Neural progenitor cell (in vitro differentiated cells): ENCODE measurements around the gene PKNOX1. TPM values are rescaled to one million over a fixed set of nuclear protein-coding genes. Genes with fewer than 3 reads are reported as not detected.
A peak's percentile ranks its signal among the peaks of the same experiment; 100 is the strongest.

Experiments
- DNase-seq: peaks from one replicate; pipeline ENCODE4 v3.0.0-alpha.2; 2016; ENCODE audit warnings: low spot score
- H2AFZ ChIP-seq: fragments of 200-600 bp; sonication (generic); replicated peaks from 2 replicates; pipeline ENCODE4 v1.6.1; 2016; ENCODE audit warnings: antibody characterized with exemption
- H3F3A ChIP-seq: fragments of 200-600 bp; sonication (generic); 2 replicates; pipeline ENCODE4 v1.6.1; 2016; ENCODE audit warnings: antibody characterized with exemption, low read depth
- H3K27ac ChIP-seq: fragments of 200-600 bp; sonication (generic); 2 replicates; pipeline ENCODE4 v1.5.1; 2016; ENCODE audit warnings: mild to moderate bottlenecking
- H3K27me3 ChIP-seq: fragments of 200-600 bp; sonication (generic); 2 replicates; pipeline ENCODE4 v1.6.1; 2016; ENCODE audit warnings: mild to moderate bottlenecking, moderate library complexity
- H3K36me3 ChIP-seq: fragments of 200-600 bp; sonication (generic); 2 replicates; pipeline ENCODE4 v1.5.1; 2016
- H3K4me1 ChIP-seq: fragments of 200-600 bp; sonication (generic); 2 replicates; pipeline ENCODE4 v1.6.1; 2016; ENCODE audit warnings: mixed run types
- H3K4me2 ChIP-seq: fragments of 200-600 bp; sonication (generic); 2 replicates; pipeline ENCODE4 v1.6.1; 2016
- H3K4me3 ChIP-seq: fragments of 200-600 bp; sonication (generic); 2 replicates; pipeline ENCODE4 v1.5.1; 2016
- H3K79me2 ChIP-seq: fragments of 200-600 bp; sonication (generic); 2 replicates; pipeline ENCODE4 v1.6.1; 2016; ENCODE audit warnings: low read depth
- H3K9ac ChIP-seq: fragments of 200-600 bp; sonication (generic); 2 replicates; pipeline ENCODE4 v1.6.1; 2016
- H3K9me3 ChIP-seq: fragments of 200-600 bp; sonication (generic); 2 replicates; pipeline ENCODE4 v1.5.1; 2016; ENCODE audit warnings: low read depth
- H4K20me1 ChIP-seq: fragments of 200-600 bp; sonication (generic); 2 replicates; pipeline ENCODE4 v1.6.1; 2016; ENCODE audit warnings: low read depth
- H3K27ac Mint-ChIP-seq: 3 replicates; pipeline ENCODE4 v1.8.0; 2021; ENCODE audit warnings: mixed read lengths
- H3K27me3 Mint-ChIP-seq: 2 replicates; pipeline ENCODE4 v1.8.0; 2022; ENCODE audit warnings: low read depth, mild to moderate bottlenecking, inconsistent platforms, moderate library complexity, mixed read lengths; ENCODE audit not compliant: insufficient read depth
- H3K36me3 Mint-ChIP-seq: 3 replicates; pipeline ENCODE4 v1.8.0; 2021; ENCODE audit warnings: mixed read lengths
- H3K4me1 Mint-ChIP-seq: 3 replicates; pipeline ENCODE4 v1.8.0; 2021; ENCODE audit warnings: mixed read lengths
- H3K4me3 Mint-ChIP-seq: 3 replicates; pipeline ENCODE4 v1.8.0; 2021; ENCODE audit warnings: mild to moderate bottlenecking, moderate library complexity, mixed read lengths
- H3K9me3 Mint-ChIP-seq: 3 replicates; pipeline ENCODE4 v1.8.0; 2020; ENCODE audit warnings: mixed read lengths
- CTCF ChIP-seq: fragments of 200-600 bp; sonication (generic); IDR thresholded peaks from 2 replicates; pipeline ENCODE4 v1.5.1; 2017; ENCODE audit warnings: antibody characterized with exemption, mild to moderate bottlenecking
- EZH2 ChIP-seq: fragments of 200-600 bp; sonication (generic); IDR thresholded peaks from 2 replicates; pipeline ENCODE4 v1.6.1; 2017; ENCODE audit warnings: antibody characterized with exemption, mild to moderate bottlenecking, moderate library complexity
- EZH2phosphoT487 ChIP-seq: fragments of 200-600 bp; sonication (generic); IDR thresholded peaks from 2 replicates; pipeline ENCODE4 v1.6.1; 2017; ENCODE audit warnings: antibody characterized with exemption
- total RNA-seq: library from RNA; depleted of rRNA; stranded (reverse); fragments of >200 nt; gene quantifications from 2 replicates; pipeline ENCODE4 v1.2.3, GENCODE V29; 2015; ENCODE audit warnings: low replicate concordance

Gene PKNOX1
- total RNA-seq, 1 donor from 2014 or later, result 11.0 TPM

DNA sequence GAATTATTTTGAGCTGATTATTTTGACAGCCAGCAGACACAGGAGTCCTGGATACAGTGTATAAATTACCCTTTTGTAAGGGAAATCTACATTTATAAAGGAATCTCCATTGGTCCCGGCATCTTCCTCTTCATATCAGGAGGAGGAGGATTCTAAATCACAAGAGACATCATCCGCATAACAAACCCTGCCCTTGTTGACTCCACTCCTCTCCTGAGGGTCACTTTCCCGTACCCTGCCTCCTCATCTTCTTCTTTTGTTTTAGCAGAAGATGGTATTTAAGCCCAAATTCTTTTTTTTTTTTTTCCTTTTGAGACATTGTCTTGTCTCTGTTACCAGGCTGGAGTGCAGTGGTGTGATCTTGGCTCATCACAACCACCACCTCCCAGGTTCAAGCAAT lies 14.6 kb upstream of the PKNOX1 start:
- peaks cover 4% of the 10 kb centered on the region for H3K27me3 Mint-ChIP-seq
- no peaks in the 10 kb centered on the region for H3K27me3 ChIP-seq
- no peaks in the 10 kb centered on the region for H3K79me2 ChIP-seq
- H3K4me2 ChIP-seq, result no peak overlapping the region
- no peak overlapping the region for H3K4me3 ChIP-seq
- no peak overlapping the region for H2AFZ ChIP-seq
- H3K36me3 Mint-ChIP-seq, result no peaks in the 10 kb centered on the region
- no peak overlapping the region for H3K27ac Mint-ChIP-seq
- H3K27ac ChIP-seq, result no peak overlapping the region
- no peak overlapping the region for H3K4me3 Mint-ChIP-seq
- no peak for DNase-seq
- peaks cover 10% of the 10 kb centered on the region for H3F3A ChIP-seq
- no peaks in the 10 kb centered on the region for H3K36me3 ChIP-seq
- H3K4me1 ChIP-seq, result no peaks in the 10 kb centered on the region
- no peak overlapping the region for H3K9ac ChIP-seq
- H3K4me1 Mint-ChIP-seq, result no peaks in the 10 kb centered on the region
- no peaks in the 10 kb centered on the region for H3K9me3 ChIP-seq
- peaks cover 3% of the 10 kb centered on the region for H3K9me3 Mint-ChIP-seq
- TF ChIP-seq EZH2, result no peak
- no peak for TF ChIP-seq CTCF
- TF ChIP-seq EZH2phosphoT487, result no peak
- H4K20me1 ChIP-seq, result no peaks in the 10 kb centered on the region

- Histone ChIP-seq H2AFZ (no peak overlapping the region), H3K9ac (no peak overlapping the region), H3K4me1 (no peaks in the 10 kb centered on the region), H3K27me3 (no peaks in the 10 kb centered on the region), H3K79me2 (no peaks in the 10 kb centered on the region), H3K9me3 (no peaks in the 10 kb centered on the region), H3K4me3 (no peak overlapping the region), H3K36me3 (no peaks in the 10 kb centered on the region), H3K4me2 (no peak overlapping the region), H3F3A (peaks cover 4% of the 10 kb centered on the region), H3K27ac (no peak overlapping the region), H4K20me1 (no peaks in the 10 kb centered on the region)
- Mint-ChIP-seq H3K4me1 (no peaks in the 10 kb centered on the region), H3K36me3 (no peaks in the 10 kb centered on the region), H3K4me3 (no peak overlapping the region), H3K9me3 (peaks cover 3% of the 10 kb centered on the region), H3K27ac (no peak overlapping the region), H3K27me3 (peaks cover 9% of the 10 kb centered on the region)
- no peak for TF ChIP-seq EZH2
- TF ChIP-seq EZH2phosphoT487, result no peak
- no peak for TF ChIP-seq CTCF
- DNase-seq, result no peak
Observed at GRCh38 chr21:42962380-42963007, 11.9 kb upstream of the PKNOX1 start.

GRCh38 chr21:42964086-42964485 lies 10.3 kb upstream of the PKNOX1 start:
- Histone ChIP-seq H3K4me1 (no peaks in the 10 kb centered on the region), H3K9me3 (no peaks in the 10 kb centered on the region), H3K79me2 (no peaks in the 10 kb centered on the region), H3K36me3 (no peaks in the 10 kb centered on the region), H3K9ac (no peak overlapping the region), H3F3A (peaks cover 4% of the 10 kb centered on the region), H3K27ac (no peak overlapping the region), H3K27me3 (no peaks in the 10 kb centered on the region), H2AFZ (peak overlapping the region; percentile 57), H3K4me2 (no peak overlapping the region), H3K4me3 (no peak overlapping the region), H4K20me1 (no peaks in the 10 kb centered on the region)
- no peak for TF ChIP-seq EZH2phosphoT487
- no peak for TF ChIP-seq EZH2
- no peak for TF ChIP-seq CTCF
- Mint-ChIP-seq H3K4me3 (no peak overlapping the region), H3K4me1 (no peaks in the 10 kb centered on the region), H3K27ac (no peak overlapping the region), H3K27me3 (peaks cover 10% of the 10 kb centered on the region), H3K36me3 (no peaks in the 10 kb centered on the region), H3K9me3 (no peaks in the 10 kb centered on the region)
- no peak for DNase-seq
